Esophagus muscularis mucosa (tissue), 3 donors: ENCODE results near the gene PHKB.

Experiments
- CTCF ChIP-seq, 3 experiments: fragments of 200-600 bp in 2 of 3; fragments of 450-650 bp in 1 of 3; sonication (generic) in 2 of 3; IDR thresholded peaks; one replicate each; pipeline ENCODE4 v1.5.1; 2017 to 2019; ENCODE audit warnings: antibody characterized with exemption in 3 of 3, mild to moderate bottlenecking in 2 of 3, moderate library complexity in 1 of 3
- POLR2A ChIP-seq: fragments of 450-650 bp; IDR thresholded peaks from one replicate; pipeline ENCODE4 v1.6.1; 2017; ENCODE audit warnings: antibody characterized with exemption, moderate library complexity, mild to moderate bottlenecking, low read depth
- POLR2AphosphoS5 ChIP-seq, 2 donors: sonication (generic); formaldehyde crosslinking; IDR thresholded peaks; one replicate each; pipeline ENCODE4 v1.6.1; 2017; ENCODE audit warnings: antibody characterized with exemption in 2 of 2

GRCh38 chr16:47660540-47660939, 199.4 kb downstream of the PHKB start:
- TF ChIP-seq POLR2AphosphoS5 (IDR thresholded peaks at IDR 0.05) (no peak), POLR2A (no peak), CTCF (IDR thresholded peaks at IDR 0.05) (no peak)
